ENCODE measurements around the gene DDX3Y.

DNA sequence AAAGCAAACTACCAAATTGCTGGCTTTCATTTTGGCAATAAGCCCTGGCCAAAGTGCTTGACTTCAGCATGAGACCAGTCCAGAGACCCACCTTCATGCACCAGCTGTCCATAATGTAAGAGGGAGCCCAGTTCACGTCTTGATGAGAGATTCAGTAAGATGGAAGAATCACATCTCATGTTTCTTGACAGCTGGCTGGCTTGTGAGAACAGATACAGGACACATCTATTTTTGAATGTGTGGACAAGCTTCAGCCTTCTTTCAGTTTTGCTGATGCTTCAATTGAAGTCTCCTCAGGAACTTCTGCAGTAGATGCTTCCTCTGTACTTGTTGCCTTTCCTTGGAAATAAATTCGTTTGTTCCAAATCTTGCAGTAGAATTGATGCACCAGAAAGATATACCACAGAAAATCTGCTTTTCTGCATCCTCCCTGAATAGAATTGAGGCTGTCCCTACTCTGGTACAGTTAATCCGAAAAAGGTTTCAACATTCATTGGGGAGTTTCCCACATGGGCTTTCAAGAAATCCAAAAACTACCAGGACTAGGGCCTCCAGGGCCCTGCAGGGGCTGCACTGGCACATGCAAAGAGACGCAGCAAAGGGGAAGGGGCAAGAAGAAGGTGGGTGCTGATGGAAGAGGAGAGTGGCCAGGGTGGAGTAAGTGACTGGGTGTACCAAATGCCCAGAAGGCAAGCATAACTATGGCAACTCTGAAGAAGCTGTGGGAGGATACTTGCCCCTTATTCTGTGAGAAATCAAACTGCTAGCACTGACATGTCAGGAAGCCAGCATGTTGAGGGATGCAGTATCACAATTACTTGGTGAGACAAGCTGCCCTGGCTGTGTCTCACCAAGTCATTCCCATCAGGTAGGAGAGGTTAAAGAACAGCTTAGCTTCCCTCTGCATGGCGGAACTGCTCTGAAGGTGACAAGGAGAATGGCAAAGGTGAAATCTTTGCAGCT is 37.3 kb downstream of the DDX3Y start:
- TF ChIP-seq, protein P1, sequence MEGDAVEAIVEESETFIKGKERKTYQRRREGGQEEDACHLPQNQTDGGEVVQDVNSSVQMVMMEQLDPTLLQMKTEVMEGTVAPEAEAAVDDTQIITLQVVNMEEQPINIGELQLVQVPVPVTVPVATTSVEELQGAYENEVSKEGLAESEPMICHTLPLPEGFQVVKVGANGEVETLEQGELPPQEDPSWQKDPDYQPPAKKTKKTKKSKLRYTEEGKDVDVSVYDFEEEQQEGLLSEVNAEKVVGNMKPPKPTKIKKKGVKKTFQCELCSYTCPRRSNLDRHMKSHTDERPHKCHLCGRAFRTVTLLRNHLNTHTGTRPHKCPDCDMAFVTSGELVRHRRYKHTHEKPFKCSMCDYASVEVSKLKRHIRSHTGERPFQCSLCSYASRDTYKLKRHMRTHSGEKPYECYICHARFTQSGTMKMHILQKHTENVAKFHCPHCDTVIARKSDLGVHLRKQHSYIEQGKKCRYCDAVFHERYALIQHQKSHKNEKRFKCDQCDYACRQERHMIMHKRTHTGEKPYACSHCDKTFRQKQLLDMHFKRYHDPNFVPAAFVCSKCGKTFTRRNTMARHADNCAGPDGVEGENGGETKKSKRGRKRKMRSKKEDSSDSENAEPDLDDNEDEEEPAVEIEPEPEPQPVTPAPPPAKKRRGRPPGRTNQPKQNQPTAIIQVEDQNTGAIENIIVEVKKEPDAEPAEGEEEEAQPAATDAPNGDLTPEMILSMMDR (tag by site-specific recombination; IDR thresholded peaks at IDR 0.05): no peak
- TF ChIP-seq ZNF837 (tag by site-specific recombination; IDR thresholded peaks at IDR 0.05) (no peak), ZNF561 (tag by site-specific recombination; IDR thresholded peaks at IDR 0.05; ENCODE audit: borderline replicate concordance) (no peak), ZFP3 (tag by site-specific recombination; IDR thresholded peaks at IDR 0.05; ENCODE audit: low read depth) (no peak), ZNF660 (tag by site-specific recombination; IDR thresholded peaks at IDR 0.05) (no peak), ZNF639 (tag by site-specific recombination; IDR thresholded peaks at IDR 0.05) (no peak), ZNF350 (tag by site-specific recombination; IDR thresholded peaks at IDR 0.05) (no peak)
- TF ChIP-seq, protein P2, sequence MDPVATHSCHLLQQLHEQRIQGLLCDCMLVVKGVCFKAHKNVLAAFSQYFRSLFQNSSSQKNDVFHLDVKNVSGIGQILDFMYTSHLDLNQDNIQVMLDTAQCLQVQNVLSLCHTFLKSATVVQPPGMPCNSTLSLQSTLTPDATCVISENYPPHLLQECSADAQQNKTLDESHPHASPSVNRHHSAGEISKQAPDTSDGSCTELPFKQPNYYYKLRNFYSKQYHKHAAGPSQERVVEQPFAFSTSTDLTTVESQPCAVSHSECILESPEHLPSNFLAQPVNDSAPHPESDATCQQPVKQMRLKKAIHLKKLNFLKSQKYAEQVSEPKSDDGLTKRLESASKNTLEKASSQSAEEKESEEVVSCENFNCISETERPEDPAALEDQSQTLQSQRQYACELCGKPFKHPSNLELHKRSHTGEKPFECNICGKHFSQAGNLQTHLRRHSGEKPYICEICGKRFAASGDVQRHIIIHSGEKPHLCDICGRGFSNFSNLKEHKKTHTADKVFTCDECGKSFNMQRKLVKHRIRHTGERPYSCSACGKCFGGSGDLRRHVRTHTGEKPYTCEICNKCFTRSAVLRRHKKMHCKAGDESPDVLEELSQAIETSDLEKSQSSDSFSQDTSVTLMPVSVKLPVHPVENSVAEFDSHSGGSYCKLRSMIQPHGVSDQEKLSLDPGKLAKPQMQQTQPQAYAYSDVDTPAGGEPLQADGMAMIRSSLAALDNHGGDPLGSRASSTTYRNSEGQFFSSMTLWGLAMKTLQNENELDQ (tag by site-specific recombination; IDR thresholded peaks at IDR 0.05; ENCODE audit: low read depth): no peak
- TF ChIP-seq, protein P3, sequence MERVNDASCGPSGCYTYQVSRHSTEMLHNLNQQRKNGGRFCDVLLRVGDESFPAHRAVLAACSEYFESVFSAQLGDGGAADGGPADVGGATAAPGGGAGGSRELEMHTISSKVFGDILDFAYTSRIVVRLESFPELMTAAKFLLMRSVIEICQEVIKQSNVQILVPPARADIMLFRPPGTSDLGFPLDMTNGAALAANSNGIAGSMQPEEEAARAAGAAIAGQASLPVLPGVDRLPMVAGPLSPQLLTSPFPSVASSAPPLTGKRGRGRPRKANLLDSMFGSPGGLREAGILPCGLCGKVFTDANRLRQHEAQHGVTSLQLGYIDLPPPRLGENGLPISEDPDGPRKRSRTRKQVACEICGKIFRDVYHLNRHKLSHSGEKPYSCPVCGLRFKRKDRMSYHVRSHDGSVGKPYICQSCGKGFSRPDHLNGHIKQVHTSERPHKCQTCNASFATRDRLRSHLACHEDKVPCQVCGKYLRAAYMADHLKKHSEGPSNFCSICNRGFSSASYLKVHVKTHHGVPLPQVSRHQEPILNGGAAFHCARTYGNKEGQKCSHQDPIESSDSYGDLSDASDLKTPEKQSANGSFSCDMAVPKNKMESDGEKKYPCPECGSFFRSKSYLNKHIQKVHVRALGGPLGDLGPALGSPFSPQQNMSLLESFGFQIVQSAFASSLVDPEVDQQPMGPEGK (tag by site-specific recombination; IDR thresholded peaks at IDR 0.05): no peak
